Activated CD8-positive, alpha-beta memory T cell treated with anti-CD3 and anti-CD28 coated beads, Interleukin-2, amount 50 U/mL, for 1 hour (primary cell): ENCODE measurements around the gene PJA1.

ENCODE experiments used
- DNase-seq: peaks from one replicate; pipeline ENCODE4 v3.0.0-alpha.2; 2020; ENCODE audit errors: extremely low read depth

The PJA1 gene

DNA sequence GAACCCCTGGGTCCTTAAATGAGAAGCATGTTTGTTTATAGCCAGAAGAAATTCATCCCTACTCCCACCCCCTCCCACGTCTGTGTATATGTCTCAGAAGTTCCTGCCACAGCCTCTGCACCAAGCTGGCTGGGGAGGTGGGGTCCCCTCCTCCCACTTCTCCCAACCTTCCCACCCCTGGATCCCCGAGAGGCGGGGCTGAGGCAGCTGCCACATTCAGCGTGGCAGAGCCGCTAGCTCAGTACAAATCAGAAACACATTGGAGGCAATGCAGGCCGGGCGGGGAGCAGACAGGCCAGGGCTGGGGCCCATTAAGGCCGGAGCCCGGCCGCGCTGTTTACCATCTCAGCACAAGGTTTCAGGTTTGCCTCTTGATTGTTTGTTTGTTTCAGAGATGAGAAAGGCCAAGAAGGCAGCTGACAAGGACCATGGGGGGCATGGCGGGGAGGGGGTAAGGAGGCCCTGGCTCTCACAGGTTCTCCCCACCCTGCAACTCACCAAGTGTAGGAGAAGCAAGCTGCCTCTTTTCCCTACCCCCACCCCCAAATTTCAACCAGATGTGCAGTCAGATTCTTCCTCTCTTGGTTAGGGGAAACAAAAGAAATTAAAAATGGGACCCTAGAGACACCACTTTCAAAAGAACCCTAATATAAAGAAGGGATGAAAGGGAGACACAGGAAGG is 22.3 kb downstream of the PJA1 start:
- no peak for DNase-seq

DNA sequence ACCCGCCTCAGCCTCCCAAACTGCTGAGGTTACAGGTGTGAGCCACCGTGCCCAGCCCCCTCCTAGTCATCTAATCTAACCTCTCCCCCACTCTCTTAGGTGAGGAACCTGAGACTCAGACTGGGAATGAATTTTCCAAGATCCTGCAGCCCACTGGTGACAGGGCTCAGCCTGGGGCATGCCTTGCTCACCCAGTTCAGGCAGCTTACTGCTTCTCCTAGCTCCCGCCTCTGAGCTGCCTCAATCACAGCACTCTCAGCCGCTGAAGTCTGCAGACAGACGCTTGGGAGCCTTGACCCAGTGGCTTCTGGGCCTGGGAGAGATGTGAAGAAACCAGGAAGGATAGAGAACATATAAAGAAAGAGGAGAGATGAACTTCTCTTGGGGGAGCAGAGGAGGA is 24.4 kb downstream of the PJA1 start:
- no peak for DNase-seq

DNA sequence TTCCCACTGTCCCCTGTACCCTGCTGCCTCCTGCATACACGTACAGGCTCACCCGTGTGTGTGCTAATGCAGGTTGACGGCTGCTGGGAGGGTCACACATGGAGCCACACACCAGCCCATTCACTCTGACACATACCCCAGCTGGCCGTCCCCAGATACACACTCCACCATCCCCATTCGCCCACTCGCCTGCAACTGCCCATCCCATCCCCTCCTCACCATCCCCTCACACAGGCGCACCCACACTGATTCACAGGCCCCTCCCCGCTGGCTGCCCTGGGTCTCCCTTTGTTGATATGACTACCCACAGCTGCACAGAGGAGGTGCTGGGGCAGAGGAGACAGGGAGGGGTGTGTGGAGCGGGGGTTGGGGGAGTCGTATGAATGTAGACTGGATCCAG is 25.7 kb downstream of the PJA1 start:
- DNase-seq = no peak

DNA sequence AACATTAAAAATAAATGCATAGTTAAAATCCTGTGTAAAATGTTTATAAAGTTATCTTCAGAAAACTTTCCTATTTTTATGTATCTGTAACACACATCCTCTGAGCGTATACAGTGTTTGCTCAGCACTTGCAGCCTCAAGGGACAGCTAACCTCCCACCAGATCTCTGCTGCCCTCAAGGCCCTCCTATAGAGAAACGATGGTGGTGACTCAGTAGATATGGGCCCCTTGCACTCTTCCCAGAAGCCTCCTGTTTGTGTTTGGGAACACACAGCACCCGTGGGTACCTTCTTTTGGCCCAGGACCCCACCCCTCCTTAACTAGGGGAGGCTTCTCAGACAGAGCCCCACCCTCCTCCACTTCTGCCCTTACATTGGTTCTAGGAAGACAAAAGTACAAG is 26.7 kb downstream of the PJA1 start:
- DNase-seq = no peak

DNA sequence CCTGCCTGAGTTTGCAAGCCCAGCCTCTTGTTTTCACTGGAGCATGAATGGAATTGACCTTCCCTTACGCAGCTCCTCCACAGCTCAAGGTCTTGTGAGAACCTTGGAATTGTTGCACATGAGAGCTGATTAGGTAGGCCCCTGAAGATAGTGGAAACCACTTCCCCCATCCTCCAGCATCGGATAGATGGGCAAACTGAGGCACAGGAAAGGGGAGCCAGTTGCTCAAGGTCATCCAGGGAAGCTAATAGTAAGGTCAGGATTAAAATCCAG is 27.2 kb downstream of the PJA1 start:
- DNase-seq = no peak

- DNase-seq = no peak
Observed at GRCh38 chrX:69137371-69138117, 27.7 kb downstream of the PJA1 start.

DNA sequence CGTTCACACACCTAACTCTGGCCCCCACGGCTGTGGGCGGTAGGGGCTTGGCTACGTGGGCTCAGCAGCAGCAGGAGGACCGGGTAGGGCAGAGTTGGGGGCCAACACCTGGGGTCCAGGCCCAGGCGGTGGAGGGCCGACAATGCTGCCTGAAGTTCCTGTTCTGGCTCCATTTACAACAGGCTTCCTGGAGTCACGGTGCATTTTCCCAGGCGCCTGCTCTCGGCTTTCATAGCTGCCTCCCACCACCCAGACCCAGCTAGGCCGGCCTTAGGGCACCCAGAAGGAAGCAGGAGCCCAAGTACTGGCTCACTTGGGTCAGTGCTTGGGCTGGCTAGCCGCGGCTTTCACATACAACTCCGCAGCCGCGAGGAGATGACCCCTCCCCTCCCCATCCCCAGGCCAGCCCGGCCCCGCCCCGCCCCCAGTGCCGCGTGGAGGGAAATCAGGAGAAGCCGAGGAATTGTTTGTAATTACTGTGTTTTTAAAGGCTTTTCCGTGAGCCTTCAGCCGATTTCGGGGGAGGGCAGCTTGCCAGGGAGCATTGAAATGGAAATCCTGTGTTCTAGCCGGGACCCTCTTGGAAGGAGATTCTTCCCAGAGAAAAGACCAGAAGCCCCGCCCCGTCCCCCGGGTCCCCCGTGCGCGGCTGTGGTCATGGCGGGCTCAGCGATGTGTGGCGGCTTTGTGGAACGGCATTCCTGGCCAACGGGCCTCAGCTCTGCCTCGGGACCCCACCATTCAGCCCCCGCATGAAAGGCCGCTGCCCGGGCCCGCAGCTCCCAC is 28.5 kb downstream of the PJA1 start:
- no peak for DNase-seq

DNA sequence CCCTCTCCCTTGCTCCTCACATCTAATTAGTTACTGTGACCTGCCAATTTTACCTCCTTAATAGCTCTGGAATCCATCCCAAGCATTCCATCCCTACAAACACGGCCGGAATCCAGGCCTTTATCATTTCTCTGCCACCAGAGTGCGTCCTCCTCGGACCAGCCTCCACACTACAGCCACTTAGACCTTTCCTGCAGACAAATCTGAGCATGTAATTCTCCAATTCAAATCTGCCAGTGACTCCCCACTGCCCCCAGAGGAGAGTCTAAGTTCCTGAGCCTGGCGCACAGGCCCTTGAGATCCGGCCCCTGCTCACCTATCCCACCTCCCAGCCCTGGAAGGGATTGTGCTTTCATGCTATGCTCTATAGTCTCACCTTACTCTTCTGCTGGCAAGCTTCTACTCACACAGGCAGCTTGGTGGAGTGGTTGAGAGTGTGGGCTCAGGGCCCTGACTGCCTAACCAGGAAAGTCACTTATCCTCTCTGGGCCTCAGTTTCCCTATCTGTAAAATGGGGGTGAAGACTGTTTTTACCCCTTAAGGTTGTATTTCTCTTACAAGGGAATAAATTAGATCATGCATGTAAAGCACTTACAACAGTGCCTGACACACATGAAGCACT is 31.2 kb downstream of the PJA1 start:
- no peak for DNase-seq

DNA sequence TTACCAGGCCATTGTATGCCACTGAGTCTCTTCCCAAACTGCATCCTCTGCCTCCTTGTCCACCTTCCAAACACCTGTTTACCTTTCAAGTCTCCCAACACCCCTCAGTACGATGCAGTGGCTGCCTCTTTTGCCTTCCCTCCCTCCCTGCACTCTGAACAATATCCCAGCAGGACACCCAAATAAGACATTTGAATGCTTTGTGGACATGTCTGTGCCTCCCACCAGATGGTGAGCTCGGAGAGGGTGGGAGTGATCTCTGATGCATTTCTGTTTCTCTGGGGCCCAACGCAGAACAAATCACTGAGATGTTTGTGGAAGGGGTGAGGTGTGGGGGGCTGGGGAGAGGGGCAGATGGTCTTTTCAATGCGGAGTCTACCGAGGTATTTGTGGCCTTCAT is 33.4 kb downstream of the PJA1 start:
- DNase-seq = no peak

DNA sequence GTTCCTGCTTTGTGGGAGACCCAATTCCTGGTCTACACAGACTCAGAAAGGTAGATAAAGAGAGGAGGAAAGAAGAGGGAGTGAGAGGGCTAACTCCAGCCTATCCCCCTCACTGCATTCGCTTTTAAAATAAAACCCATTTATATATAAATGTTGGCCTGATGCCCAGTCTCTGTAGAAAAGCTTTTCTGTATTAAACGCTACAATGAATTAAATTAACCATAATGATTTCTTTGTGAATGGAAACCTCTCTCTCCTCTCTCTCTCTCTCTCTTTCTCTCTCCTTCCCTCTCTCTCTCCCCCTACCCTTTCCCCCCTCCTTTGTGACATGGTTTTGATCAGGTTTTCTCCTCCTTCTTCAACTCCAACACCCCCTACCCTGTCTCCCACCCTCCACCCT is 34.8 kb downstream of the PJA1 start:
- no peak for DNase-seq

- DNase-seq = no peak
Observed at GRCh38 chrX:69128588-69128987, 36.7 kb downstream of the PJA1 start.

DNA sequence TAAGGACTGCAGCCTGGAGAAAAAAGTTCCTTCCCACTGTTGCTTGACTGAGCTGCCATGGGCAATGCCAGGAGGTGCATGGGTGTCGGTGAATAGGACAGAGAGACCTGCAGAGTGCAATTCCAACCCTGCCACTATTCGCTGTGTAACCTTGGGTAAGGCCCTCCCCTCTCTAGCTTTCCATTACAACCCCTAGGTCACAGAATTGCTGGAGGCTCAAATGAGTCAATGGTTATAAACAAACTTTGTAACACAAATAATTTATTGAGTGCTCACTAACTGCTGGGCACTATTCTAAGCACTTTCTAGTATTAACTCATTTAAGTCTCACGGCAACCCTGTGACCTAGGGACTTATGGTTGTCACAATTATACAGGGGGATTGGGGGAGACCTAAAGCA is 37.8 kb downstream of the PJA1 start:
- DNase-seq = no peak

DNA sequence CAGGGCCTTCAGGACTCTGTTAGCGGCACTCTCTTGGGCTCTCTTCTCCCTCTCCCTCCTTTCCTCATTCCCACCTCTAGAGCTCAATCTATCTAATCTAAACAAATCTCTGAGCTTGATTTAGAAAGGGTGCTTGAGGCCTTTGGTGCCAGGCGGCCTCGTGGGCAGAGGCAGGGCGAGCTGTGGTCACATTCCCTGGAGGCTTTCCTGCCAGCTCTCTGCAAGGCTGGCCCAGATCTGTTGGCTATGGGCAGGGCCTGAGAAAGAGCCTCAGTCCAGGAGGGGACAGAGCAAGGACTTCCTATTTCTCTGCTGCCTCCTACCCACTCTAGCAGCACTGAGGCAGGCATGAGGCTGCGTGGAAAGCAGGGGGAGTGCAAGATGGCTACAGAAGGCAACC is 38.6 kb downstream of the PJA1 start:
- DNase-seq = no peak

DNA sequence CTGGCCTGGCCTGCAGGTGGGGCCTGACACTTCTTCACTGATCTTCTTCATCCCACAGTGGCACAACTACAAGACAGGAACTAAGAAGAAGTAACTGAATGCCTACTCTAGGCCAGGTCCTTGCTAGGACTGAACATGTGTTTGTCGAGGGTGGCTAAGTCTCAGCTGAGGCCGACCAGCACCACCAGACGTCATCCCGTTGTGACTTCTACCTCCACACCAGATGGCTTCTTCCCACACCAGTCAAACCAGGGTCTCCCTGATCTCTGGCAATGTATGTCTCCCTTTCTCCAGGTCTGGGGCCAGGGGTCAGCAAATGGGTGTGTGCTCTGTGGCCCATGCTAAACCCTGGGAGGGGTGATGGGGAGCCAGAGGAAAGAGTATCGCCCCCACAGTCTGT is 40.2 kb downstream of the PJA1 start:
- no peak for DNase-seq

DNA sequence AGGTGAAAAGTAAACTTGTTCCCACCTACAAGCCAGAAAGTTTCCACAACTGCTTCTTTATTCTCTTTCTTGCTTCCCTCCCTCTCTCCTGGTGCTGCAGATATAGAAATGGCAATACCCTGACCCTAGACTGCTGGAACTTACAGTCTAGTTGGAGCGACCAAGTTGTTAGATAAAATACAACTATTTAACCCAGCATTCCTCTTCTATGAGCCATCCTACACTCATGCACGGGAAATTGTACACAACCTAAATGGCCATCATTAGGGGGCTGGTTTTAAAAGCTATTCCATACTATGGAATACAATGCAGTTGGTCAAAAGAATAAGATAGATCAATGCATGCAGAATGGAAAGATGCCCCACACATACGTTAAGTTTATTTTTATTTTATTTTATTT is 41.1 kb downstream of the PJA1 start:
- no peak for DNase-seq

DNA sequence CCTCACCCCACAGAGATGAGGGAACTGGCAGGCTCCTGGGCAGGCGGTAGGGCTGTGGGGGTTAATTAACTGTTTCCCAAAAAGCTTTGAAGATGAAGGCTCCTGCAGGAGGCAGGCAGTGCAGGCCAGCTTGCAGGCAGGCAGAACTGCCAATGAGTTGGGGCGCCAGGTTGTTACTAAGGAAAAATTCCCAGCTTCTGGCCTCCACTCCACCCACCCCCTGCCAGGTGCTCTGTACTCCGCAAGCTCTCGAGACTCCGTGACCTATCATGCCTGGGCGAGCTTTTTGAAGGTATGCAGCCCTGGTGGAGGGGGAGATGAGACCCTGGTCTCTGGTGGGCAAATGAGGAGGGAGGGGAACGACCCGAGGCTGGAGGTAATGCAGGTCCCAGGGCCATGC is 41.8 kb downstream of the PJA1 start:
- no peak for DNase-seq

- no peak for DNase-seq
Observed at GRCh38 chrX:69121321-69122000, 43.8 kb downstream of the PJA1 start.

GRCh38 chrX:69120476-69120875 is 44.8 kb downstream of the PJA1 start:
- no peak for DNase-seq

GRCh38 chrX:69119122-69119521 is 46.1 kb downstream of the PJA1 start:
- DNase-seq = no peak

DNA sequence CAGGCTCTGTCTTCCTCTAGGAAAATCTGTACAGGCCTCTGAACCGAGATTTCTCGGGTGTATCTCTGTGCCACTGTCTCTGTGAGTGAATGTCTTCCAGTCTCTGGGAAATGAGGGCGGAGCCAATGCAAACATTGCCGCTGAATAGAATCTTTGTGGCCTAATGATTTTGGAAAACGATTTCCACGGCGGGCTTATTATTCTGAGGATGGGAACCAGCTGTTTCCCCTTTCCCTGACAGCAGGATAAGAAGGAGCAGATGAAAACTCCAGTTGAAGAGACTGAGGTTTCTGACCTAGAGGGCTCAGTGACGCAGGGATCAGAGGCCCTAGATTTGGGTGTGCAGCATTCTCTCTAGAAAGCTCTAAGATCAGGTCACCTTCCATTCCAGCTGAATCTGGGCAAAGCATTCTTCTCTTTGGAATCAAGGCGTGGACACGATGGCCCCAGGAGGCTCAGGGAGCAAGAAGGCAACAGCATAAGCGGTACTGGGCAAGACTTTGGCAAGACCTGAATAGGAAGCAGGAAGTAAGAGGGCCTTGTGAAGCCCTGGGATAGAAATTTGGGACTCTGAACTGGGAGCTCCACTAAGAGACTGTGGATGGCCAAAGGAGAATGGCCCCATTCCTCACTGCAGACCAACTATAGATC is 47.3 kb downstream of the PJA1 start:
- DNase-seq = no peak

GRCh38 chrX:69116077-69116476 is 49.2 kb downstream of the PJA1 start:
- DNase-seq = no peak

DNA sequence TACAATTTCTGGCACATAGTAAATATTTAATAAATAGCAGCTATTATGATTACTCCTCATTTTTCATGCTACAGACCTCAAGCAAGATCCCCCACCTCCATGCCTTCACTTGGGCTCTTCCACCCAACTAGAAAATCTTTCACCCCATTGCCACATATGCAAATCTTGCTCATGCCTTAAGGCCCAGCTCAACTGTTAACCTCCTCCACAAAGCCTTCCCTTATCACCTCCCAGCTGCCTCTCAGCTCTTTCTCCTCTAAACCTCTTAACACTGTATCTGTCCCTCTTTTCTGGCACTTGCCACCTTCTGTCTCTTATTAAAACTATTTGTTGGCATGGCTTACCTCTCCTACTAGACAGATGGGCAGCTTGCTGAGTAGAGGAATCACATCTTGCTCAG is 51.5 kb downstream of the PJA1 start:
- DNase-seq = no peak
